ENCODE measurements around the gene BMP6.

Gene BMP6

DNA sequence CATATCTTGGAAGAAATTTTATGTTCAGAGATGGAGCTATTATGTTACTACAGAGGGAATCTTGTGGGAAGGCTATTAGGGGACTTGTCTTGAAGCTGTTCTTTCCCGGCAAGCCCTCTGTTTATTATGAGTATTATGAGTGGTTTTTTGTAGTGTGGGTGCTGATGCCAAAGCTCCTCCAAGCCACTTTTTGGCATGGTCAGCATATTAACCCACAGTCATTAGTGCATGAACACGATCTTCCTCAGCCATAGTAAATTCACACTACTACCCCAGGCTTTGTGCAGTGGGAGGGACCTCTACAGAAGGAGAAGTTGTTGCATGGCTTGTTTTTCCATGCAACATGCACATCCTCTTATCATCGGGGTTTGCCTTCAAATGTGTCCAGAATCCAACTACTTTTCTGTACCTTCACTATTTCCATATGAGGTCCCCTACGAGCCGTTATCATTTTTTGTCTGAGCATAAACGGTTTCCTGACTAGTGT, 6.5 kb upstream of the BMP6 start:
- in situ Hi-C loops (cut with HindIII; ENCODE audit: low sequenced_read_pairs), result no loop called here

- in situ Hi-C loops (cut with HindIII; ENCODE audit: low sequenced_read_pairs), result loop anchor here (10.0 kb wide), 1 partner anchor 254 kb away; no protein-coding TSS in a partner anchor
These were observed 5.6 kb upstream of the BMP6 start for GRCh38 chr6:7720346-7720745.

DNA sequence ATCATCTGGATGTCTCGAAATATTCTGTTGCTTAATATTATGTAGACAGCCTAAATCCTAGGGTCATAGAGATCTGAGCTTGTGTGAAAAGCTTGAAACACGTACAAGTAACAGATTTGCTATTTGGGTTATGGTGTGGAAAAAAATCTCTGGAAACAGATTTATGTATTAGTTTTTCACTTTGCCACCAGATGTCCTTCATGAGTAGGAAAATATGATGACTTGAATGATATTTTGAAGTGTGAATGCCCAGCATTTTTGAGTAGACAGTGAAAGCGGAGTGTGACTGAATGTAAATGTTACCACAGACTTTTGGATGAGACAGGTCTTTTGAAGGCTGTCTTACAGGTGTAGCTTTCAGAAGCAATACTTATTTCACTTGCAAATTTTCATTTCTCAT, 4.2 kb upstream of the BMP6 start:
- in situ Hi-C loops (cut with HindIII; ENCODE audit: low sequenced_read_pairs), result loop anchor here (10.0 kb wide), 1 partner anchor 253 kb away; no protein-coding TSS in a partner anchor

DNA sequence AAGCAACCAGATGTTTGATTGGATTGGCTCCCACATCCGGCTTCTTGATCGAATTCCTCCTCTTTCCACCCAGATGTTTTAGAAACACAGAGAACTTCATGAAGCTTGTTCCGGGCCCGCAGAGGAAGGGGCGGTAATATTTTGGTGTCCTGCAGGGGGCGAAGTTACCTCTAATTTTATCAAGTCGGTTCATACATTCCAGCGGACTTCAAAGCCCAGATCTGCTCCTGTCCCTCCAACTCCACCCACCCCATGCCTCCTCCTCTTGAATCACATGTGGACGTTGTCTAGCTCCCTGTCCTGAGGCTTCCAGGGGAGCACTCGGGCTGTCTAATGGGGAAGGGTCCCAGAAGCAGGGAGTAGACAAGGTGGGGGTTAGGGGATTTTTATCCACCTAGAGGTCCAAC, 2.9 kb upstream of the BMP6 start:
- in situ Hi-C loops (cut with HindIII; ENCODE audit: low sequenced_read_pairs), result loop anchor here (10.0 kb wide), 1 partner anchor 252 kb away; no protein-coding TSS in a partner anchor

- in situ Hi-C loops (cut with HindIII; ENCODE audit: low sequenced_read_pairs), result loop anchor here (10.0 kb wide), 1 partner anchor 251 kb away; no protein-coding TSS in a partner anchor
These were observed 2.3 kb upstream of the BMP6 start for GRCh38 chr6:7723554-7723953.

DNA sequence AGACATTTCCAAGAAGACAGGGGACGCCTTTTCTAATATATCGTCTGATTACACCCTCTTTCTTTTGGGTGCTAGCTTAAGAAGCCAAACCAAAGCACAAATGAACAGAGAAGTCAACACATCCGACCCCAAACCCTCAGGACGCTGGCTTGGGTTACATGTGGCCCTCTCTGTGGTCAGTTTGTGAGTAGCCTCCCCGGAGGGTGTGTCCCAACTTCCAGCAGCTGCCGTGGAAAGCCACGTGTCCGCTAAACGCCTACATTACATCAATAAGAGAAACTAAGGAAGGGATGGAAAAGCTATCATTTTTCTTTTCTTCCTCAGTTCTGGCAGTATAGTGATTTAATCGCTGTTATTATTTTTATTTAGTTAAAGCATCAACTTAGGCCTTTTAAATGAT, 487 bp upstream of the BMP6 start:
- in situ Hi-C loops (cut with HindIII; ENCODE audit: low sequenced_read_pairs), result loop anchor here (5.0 to 10.0 kb wide), 2 partner anchors 249 to 277 kb away; no protein-coding TSS in a partner anchor

- in situ Hi-C loops (cut with HindIII; ENCODE audit: low sequenced_read_pairs), result loop anchor here (5.0 to 10.0 kb wide), 2 partner anchors 248 to 276 kb away; no protein-coding TSS in a partner anchor
These were observed 652 bp downstream of the BMP6 start for GRCh38 chr6:7726416-7727085.

DNA sequence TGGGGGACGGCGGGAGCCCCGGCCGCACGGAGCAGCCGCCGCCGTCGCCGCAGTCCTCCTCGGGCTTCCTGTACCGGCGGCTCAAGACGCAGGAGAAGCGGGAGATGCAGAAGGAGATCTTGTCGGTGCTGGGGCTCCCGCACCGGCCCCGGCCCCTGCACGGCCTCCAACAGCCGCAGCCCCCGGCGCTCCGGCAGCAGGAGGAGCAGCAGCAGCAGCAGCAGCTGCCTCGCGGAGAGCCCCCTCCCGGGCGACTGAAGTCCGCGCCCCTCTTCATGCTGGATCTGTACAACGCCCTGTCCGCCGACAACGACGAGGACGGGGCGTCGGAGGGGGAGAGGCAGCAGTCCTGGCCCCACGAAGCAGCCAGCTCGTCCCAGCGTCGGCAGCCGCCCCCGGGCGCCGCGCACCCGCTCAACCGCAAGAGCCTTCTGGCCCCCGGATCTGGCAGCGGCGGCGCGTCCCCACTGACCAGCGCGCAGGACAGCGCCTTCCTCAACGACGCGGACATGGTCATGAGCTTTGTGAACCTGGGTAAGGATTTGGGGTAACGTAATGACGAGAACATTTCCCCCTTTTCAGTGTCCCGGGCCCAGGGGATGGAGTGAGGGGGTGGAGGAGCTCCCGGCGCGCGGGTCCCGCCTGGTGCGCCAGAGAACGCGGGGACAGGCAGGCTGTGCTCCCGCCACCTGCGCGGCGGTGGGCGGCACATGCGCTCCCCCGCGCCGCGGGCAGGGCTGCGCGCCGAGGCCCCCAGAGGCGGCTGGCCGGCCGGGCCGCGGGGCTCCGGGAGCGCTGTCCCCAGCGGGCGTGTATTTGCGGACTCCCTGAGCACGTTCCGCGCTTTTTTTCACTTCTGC, 1.4 kb downstream of the BMP6 start:
- in situ Hi-C loops (cut with HindIII; ENCODE audit: low sequenced_read_pairs), result loop anchor here (5.0 to 10.0 kb wide), 2 partner anchors 247 to 275 kb away; no protein-coding TSS in a partner anchor

DNA sequence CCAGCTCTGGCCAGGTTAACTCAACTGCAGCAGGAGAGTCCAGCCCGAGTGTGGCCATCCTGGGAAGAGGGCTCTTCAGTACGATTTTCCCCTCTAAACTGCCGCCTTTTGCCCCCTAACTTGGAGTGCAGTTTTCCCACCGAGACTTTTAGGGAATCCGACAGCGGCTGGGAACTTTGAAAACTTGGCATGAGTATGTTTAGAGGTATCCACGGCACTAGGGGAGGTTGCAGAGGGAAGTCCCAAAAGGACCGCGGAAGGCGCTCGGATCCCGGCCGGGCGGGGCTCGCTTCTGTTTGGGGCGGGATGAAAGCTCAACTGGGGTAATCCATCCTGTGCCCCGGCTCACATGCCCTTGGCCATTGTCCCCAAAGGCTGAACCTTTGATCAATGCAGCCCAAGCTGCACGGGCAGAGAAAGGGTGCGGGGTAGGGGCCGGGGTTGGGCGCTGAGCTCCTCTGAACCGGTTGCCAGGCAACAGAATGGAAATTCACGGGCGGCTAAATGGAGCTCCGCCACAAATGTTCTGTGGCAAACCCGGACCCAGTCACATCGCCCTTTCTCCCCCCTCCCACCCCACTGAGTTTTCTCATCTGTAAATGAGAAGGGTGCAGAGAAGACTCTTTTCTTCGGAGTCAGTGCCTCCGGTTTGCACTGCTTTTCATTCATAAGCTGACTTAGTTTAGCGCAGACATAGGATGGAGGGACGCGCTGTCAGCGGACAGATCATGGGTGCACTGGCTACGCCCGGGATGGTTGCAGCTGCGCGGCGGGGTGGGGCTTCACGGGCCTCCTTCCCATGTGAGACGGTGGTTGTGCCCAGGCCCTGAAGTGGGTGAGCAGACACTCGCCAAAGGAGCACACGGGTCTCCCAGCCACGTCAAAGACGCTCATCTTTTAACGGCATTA, 2.3 kb downstream of the BMP6 start:
- in situ Hi-C loops (cut with HindIII; ENCODE audit: low sequenced_read_pairs), result loop anchor here (5.0 to 10.0 kb wide), 2 partner anchors 247 to 274 kb away; no protein-coding TSS in a partner anchor

DNA sequence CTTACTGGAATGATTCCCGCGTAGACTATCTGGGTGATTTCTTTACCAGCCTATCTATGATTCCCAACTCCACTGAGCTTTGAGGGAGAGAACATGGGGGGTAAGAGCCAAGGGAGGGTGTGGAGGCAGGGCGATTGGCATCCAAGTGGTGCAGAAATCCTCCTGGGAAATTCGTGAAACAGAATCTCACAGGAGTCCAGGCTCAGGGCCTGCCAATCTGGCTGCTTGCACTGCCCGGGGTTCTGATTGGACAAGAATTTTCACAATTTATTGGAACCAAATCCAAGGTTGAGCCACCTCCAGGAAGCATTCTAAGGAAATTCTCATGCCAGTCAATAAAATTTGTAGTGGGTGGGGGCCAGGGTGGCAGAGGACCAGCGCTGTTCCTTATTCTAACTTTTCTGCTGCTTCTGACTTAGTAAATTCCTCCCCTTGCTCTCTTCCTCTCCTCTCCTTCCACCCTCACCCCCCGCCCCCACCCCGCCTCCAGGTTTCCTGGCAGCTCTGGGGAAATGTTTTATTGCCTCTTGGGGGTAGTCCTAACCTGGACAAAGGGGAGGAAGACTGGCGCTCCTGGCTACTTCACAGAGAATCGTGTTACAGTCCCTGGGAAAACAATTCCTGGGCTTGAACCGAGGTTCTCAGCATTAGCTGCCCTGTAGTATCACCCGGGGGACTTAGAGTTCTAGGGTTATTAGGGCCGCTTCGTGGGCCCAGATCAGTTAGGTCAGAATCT, 3.1 kb downstream of the BMP6 start:
- in situ Hi-C loops (cut with HindIII; ENCODE audit: low sequenced_read_pairs), result loop anchor here (5.0 to 10.0 kb wide), 2 partner anchors 246 to 273 kb away; no protein-coding TSS in a partner anchor

DNA sequence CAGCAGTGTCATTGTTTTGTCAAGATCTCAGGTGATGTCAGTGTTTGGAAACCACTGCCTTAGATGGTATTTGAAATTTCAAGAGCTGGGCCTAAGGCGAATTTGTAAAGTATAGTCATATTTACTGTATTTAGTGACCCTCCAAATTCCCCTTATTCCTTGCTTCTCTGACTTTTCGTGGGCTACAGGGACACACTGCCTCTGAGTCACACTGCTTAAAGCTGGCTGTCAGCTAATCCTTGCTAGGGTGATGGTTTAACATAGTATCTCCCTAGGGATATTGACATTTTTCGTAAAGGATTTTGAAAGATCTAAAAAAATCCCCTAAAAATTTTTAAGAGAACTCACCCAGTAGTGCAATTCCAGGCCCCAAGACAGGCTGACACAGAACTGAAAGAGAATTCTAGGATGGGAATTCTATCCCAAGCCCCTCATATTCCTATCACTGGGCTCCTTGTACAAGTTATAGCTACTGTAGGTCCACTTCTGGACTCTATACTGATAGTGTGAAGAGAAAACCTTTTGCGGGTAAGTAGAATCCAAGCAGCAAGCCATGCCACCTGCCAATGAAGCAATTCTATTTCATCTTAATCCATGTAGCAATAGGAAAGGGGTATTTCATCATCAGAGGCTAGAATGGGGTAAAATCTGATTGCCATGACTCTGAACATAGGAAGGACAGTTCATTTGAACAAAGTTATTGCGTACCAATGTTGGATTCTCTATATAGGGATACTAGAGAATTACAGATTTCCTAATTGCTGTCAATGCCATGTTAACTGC, 4.3 kb downstream of the BMP6 start:
- in situ Hi-C loops (cut with HindIII; ENCODE audit: low sequenced_read_pairs), result no loop called here

DNA sequence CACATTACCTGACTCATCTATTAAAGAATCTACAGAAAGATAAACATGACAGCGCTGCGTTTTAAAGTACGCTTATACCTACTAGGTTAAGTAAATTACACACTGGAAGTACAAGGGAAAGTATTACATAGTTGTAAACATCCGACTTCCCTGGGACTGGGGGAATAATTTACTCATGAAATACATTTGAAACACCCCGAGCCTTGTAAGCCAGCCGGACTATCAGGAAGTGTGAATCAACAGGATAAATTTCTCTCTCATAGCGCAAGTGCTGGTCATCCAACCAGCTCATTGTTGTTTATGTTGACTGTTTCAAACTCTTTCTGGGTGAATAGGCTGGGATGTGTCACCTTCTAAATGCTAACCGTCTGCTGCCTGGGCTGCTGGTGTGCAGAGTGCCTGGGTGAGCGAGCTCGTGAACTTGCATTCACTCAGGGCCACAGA, 4.9 kb downstream of the BMP6 start:
- in situ Hi-C loops (cut with HindIII; ENCODE audit: low sequenced_read_pairs), result no loop called here

DNA sequence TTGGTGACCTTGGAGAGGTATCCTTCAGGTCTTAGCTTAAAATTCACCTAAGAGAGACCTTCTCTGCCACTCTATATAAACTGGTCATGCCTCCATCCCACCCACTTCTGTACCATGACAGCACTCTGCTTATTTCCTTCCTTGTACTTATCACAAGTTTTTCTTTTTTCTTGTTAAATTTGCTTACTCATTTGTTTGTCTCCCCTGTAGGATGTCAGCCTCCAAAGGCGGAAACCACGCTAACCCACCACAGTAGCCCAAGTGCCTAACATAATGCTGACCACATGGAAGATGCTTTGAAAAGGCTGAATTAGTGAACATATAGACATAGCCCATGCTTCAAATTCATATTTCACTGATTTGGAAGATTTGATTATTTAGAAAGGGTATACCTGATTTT, 5.4 kb downstream of the BMP6 start:
- in situ Hi-C loops (cut with HindIII; ENCODE audit: low sequenced_read_pairs), result no loop called here

DNA sequence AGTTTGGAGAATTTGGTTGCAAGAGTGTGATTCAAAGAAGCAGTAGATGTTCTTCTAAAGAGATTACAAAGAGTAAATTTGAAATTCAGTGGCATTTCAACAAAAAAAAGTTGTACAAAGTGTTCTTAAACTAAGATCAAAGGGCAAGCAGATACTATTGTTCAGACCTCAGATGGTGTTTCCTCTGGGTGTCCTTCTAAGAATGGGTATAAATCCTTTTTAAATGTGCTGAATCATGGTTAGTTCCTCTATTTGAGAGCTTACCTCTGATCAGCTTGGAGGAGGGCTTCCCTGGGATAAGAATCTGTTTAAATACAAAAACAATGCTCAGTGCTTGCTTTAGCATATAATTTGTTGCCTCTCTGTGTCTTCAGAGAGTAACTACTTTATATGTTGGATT, 6.3 kb downstream of the BMP6 start:
- in situ Hi-C loops (cut with HindIII; ENCODE audit: low sequenced_read_pairs), result no loop called here

DNA sequence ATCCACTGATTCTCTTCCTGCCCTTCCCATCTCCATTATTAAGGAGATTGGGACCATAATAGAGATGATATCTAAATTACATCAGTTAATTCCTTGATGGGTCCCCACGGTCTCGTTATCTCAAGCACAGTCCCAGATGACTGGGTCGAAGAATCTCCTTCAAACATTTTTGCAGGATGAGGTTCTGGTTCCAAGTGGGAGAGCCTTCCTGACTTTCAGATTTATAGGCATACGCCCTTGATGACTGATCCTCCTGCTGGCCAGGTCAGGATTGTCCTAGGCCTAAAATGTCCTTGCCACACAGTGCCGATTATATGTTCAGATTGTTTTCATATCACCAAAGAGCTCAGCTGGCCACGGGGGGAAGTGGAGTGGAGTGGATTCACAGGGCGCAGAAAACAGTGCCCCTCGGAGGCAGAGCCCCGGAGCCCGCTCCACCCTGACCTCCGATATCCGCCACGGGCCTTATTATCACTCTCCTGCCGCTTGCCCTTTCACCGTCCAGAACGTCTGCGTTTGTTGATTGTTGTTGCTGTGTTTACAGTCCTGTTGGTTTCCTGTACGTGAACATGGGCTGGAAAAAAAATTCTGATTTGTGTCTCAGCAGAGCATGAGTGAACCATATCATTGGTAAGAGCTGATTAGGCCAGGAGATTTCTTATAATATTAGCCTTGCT, 8.9 kb downstream of the BMP6 start:
- in situ Hi-C loops (cut with HindIII; ENCODE audit: low sequenced_read_pairs), result no loop called here

DNA sequence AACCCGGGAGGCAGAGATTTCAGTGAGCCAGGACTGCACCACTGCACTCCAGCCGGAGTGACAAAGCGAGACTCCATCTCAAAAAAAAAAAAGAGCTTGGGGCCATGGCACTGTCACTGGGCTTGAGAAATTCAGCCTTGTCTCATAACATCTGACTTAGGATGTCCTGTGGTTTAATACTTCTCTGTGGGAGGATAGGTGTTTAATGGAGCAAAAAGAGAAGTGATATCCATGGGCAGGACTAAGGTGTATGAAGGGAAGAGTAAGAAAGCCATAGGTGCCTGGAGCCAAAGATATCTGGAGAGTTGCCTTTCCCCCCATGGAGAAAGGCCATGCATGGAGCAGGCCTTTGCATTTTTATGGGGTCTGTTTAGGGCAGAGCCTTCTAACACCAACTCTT, 11.2 kb downstream of the BMP6 start:
- in situ Hi-C loops (cut with HindIII; ENCODE audit: low sequenced_read_pairs), result no loop called here

DNA sequence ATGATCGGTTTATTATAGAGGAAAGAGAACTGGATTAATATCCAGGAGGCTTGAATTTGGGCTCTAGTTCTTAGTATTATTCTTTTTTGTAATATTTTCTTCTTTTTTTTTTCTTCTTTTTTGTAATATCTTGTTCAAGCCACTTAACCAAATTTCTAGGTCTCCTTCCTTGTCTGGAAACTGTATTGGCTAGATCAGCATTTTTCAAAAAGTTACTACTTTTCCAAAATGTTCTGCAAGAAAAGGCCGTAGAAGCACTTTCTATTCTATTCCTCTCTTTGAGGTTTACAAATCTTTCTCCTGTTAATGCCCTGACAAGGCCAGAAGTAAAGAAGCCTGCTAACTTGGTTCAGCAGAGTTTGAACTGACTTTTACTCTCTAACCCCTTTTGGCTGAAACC, 12.0 kb downstream of the BMP6 start:
- in situ Hi-C loops (cut with HindIII; ENCODE audit: low sequenced_read_pairs), result no loop called here

DNA sequence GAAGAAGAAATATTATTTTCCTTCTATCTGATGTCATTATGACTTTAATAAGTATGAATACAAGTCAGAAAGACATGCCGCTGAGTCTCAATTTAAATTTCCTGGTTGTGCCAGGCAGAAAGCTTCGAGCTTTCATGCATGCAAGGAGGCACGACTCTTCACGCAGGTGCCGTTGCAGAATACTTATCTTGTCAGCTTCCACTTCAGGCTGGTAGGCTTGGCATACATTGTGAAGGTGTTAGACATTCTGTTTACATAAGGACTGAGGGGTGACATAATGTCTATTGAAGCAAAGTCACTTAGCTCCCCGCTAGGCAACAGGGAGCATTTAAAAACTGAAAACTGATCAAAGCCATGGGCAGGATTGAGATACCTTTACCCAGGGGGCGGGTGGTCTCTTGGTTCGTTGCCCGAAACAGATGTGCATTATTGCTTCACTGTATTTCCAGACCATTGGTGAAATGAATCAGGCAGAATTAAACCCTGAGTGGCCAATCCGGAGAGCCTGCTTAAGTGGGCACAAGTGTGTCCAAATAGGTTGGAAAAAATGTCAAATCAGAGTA, 16.4 kb downstream of the BMP6 start:
- in situ Hi-C loops (cut with HindIII; ENCODE audit: low sequenced_read_pairs), result no loop called here
